NCI-H1417 (cell line): ENCODE measurements around the gene CUBN.
A peak's percentile ranks its signal among the peaks of the same experiment; 100 is the strongest.

Source experiments
- DNase-seq, 3 experiments: peaks; one replicate each; lab custom pipeline; 2025; lab: John Stamatoyannopoulos, UW

Gene CUBN

GRCh38 chr10:17068953-17069352 lies 60.7 kb downstream of the CUBN start:
- DNase-seq, result no peak

- no peak for DNase-seq
Observed at GRCh38 chr10:17067376-17068264, 62.0 kb downstream of the CUBN start.

GRCh38 chr10:17066807-17067206 lies 62.8 kb downstream of the CUBN start:
- no peak for DNase-seq

GRCh38 chr10:17066000-17066399 lies 63.6 kb downstream of the CUBN start:
- DNase-seq, result no peak

- DNase-seq, result no peak
Observed at GRCh38 chr10:17065273-17065672, 64.3 kb downstream of the CUBN start.

GRCh38 chr10:17064435-17064834 lies 65.2 kb downstream of the CUBN start:
- DNase-seq, result no peak

- DNase-seq, result peak in 1 of 3 experiments; percentile 1
Observed at GRCh38 chr10:17062955-17063484, 66.6 kb downstream of the CUBN start.

GRCh38 chr10:17062493-17062892 lies 67.1 kb downstream of the CUBN start:
- no peak for DNase-seq

- DNase-seq, result no peak
Observed at GRCh38 chr10:17062009-17062408, 67.6 kb downstream of the CUBN start.

GRCh38 chr10:17061418-17061817 lies 68.2 kb downstream of the CUBN start:
- DNase-seq, result no peak

- no peak for DNase-seq
Observed at GRCh38 chr10:17060289-17060688, 69.3 kb downstream of the CUBN start.

- DNase-seq, result no peak
Observed at GRCh38 chr10:17059197-17059688, 70.4 kb downstream of the CUBN start.

- DNase-seq, result no peak
Observed at GRCh38 chr10:17058093-17058492, 71.5 kb downstream of the CUBN start.

- no peak for DNase-seq
Observed at GRCh38 chr10:17056781-17057428, 72.7 kb downstream of the CUBN start.

GRCh38 chr10:17053513-17053912 lies 76.1 kb downstream of the CUBN start:
- no peak for DNase-seq

- no peak for DNase-seq
Observed at GRCh38 chr10:17053061-17053460, 76.5 kb downstream of the CUBN start.

GRCh38 chr10:17051851-17052250 lies 77.8 kb downstream of the CUBN start:
- no peak for DNase-seq

- no peak for DNase-seq
Observed at GRCh38 chr10:17049195-17049594, 80.4 kb downstream of the CUBN start.

GRCh38 chr10:17047908-17048307 lies 81.7 kb downstream of the CUBN start:
- no peak for DNase-seq

GRCh38 chr10:17046989-17047388 lies 82.6 kb downstream of the CUBN start:
- no peak for DNase-seq

GRCh38 chr10:17043586-17043985 lies 86.0 kb downstream of the CUBN start:
- no peak for DNase-seq

GRCh38 chr10:17041626-17042520 lies 87.7 kb downstream of the CUBN start:
- no peak for DNase-seq
